GM10847 (cell line): Measurements from ENCODE around the gene MKKS.

Experiments used
- POLR2A ChIP-seq: IDR thresholded peaks from 2 replicates; pipeline ENCODE4 v1.6.1; 2011; ENCODE audit not compliant: insufficient read length; ENCODE audit errors: extremely low read depth

The MKKS gene

DNA sequence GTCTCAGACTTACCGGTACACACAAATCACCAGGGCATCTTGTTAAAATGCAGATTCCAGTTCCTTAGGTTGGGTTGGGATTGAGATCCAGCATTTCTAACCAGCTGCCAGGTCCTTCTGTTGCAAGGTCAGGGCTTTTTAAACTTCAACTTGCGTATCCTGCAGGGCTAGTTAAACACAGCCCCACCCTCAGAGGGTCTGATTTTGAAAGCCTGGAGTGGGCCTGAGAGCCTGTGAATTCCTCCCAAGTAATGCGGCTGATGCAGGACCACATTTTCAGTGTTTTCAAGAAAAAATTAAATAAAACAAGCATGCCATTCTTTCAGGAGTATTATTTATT, 65.3 kb downstream of the MKKS start:
- TF ChIP-seq POLR2A: no peak

DNA sequence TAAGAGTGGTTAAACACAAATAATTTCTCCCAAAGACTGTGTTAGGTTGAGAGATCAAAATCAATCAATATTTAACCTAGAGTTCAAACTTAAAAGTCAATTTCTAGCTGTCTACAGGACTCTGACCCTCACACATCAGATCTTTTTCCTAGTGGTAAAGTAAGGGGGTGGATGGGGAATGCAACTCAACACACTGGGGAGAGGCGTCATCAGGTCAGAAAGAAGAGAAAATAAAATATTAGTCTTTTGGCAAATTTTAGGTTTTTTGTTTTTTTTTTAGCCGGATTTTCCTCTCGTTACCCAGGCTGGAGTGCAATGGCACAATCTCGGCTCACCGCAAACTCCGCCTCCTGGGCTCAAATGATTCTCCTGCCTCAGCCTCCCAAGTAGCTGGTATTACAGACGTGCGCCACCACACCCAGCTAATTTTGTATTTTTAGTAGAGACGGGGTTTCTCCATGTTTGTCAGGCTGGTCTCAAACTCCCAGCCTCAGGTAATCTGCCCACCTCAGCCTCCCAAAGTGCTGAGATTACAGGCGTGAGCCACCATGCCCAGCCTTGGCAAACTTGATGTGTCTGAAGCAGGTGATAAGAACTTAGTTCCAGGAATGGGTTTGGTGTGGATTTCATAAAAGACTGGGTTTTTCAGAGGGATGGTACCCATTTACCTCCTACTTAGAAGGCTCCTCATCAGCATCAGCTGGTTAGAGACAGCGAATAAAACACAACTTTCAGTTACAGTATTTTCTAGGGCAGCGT, 65.9 kb downstream of the MKKS start:
- no peak for TF ChIP-seq POLR2A

- TF ChIP-seq POLR2A: no peak
Measured at GRCh38 chr20:10367693-10367942, 66.4 kb downstream of the MKKS start.

DNA sequence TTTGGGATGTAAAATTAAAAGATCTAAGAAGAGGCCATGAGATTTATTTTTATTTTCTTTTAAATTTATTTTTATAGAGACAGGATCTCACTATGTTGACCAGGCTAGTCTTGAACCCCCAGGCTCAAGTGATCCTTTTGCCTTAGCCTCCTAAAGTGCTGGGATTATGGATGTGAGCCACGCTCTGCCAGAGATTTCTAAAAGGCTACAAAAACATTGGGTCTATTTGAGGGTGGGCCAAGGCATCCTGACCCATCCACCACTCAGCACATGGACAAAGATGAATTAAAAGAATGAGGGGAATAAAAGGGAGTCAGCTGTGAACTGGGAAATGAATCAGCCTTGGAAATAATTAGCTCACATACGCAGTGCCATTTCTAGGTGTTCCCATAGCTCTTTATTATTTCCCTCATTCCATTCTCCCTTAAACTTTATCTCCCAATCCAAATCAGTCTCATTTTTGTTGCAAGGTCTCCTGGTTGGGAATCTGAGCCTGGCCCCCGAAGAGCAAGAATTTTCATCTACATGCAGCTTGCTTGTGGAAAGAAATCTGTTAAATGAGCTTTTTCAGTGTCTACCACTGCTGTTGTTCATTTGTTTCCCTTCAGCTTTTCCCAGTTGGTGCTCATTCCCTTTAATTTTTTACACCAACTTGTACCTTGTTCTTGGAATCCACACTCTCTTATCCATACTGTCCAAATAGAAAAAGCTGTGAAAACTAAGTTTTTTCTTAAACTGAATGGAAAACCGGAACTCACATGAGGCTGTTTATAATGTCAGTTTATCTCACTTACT, 66.9 kb downstream of the MKKS start:
- no peak for TF ChIP-seq POLR2A

- TF ChIP-seq POLR2A: no peak
Measured at GRCh38 chr20:10362674-10363073, 71.3 kb downstream of the MKKS start.

- TF ChIP-seq POLR2A: no peak
Measured at GRCh38 chr20:10360878-10361277, 73.1 kb downstream of the MKKS start.

DNA sequence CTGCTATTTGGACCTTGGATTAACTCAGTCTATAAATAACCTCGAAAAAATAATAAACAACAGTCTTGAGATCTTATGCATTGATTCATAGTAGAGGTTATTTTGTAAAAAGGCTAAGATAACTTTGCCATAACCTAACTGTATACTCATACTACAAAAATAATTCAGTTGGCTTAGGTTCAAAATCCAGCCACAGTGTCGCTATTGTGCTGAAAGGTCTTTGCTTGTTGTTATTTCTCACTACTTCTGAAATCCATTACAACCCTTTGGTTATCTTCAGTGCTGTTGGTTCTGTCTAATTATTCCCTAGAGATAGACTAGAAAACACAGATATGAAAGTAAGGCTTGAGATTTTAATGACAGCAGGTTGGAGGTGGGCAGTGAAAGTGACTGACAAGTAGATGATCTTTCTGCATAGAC, 74.4 kb downstream of the MKKS start:
- no peak for TF ChIP-seq POLR2A

DNA sequence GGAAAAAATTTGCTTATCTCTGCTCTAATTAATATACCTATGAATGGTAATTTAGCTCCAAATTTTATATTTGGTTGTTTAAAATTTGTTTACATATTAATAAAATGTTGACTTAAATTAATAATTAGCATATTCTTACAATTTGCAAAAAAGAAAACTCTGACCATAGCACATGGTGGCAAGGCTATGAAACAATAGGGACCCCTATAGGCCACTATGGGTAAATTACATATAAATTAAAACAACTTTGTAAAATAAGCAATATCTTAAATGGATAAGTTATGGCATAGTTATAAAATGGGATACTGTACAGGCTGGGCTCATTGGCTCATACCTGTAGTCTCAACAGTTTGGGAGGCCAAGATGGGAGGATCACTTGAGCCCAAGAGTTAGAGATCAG, 76.0 kb downstream of the MKKS start:
- TF ChIP-seq POLR2A: no peak

GRCh38 chr20:10357061-10357708, 76.8 kb downstream of the MKKS start:
- no peak for TF ChIP-seq POLR2A

DNA sequence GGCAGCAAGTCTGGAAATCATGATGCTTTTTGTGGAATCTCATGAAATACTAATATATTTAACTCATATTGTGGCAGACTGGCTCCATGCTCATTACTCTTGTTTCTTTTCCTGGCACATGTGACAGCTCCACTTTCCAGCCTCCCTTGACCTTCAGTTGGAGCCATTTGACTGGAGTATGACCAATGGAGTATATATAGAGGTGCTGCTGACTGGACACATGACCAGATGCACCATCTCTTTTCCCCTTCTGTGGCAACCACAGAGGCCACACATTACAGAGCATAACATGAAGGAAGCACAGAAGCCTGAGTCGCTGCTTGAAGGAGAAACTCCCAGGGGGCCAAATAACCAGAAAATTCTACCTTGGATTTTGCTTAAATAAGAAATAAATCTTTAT, 77.4 kb downstream of the MKKS start:
- TF ChIP-seq POLR2A: no peak

GRCh38 chr20:10352934-10353824, 80.8 kb downstream of the MKKS start:
- TF ChIP-seq POLR2A: no peak
